HepG2 (cell line): ENCODE data around the gene RTF1.

Experiments
- CREB1 ChIP-seq, 2 experiments: fragments of 450-650 bp in 1 of 2; IDR thresholded peaks; 2 replicates each; pipeline ENCODE4 v1.6.1; 2016 to 2017; ENCODE audit warnings: control low read depth in 1 of 2, mild to moderate bottlenecking in 1 of 2, missing compliant biosample characterization in 1 of 2, missing genetic modification characterization in 1 of 2
- CTCF ChIP-seq: sonication (generic); formaldehyde crosslinking; IDR thresholded peaks from 2 replicates; pipeline ENCODE4 v1.5.0; 2020; ENCODE audit warnings: mild to moderate bottlenecking, missing genetic modification reagents, moderate library complexity
- EP300 ChIP-seq, 3 experiments: sonication (generic) in 1 of 3; formaldehyde crosslinking in 1 of 3; IDR thresholded peaks; 2 replicates each; pipeline versions ENCODE4 v1.5.1 to v1.6.1; 2011 to 2020; ENCODE audit warnings: low read depth in 2 of 3, low read length in 2 of 3, borderline replicate concordance in 1 of 3, improper control_type of control experiment in 1 of 3, mild to moderate bottlenecking in 1 of 3, missing genetic modification reagents in 1 of 3, moderate library complexity in 1 of 3
- EZH2 ChIP-seq: conservative IDR thresholded peaks from 2 replicates; pipeline ENCODE4 v1.6.1; 2012; ENCODE audit warnings: mild to moderate bottlenecking, low read depth, low read length, moderate library complexity
- GMEB1 ChIP-seq: sonication (generic); formaldehyde crosslinking; IDR thresholded peaks from 2 replicates; pipeline ENCODE4 v1.5.1; 2020; ENCODE audit warnings: missing genetic modification reagents, mild to moderate bottlenecking, borderline replicate concordance
- HIVEP1 ChIP-seq: sonication (generic); formaldehyde crosslinking; IDR thresholded peaks from 2 replicates; pipeline ENCODE4 v1.4.0; 2020; ENCODE audit warnings: mild to moderate bottlenecking, missing genetic modification reagents
- MAF1 ChIP-seq: sonication (generic); formaldehyde crosslinking; IDR thresholded peaks from 2 replicates; pipeline ENCODE4 v1.5.0; 2020; ENCODE audit warnings: missing genetic modification reagents, borderline replicate concordance
- SRSF1 ChIP-seq: fragments of 200-400 bp; formaldehyde crosslinking; optimal IDR thresholded peaks from 2 replicates; pipeline ENCODE3; 2017; ENCODE audit warnings: mild to moderate bottlenecking, low read depth, low read length, moderate library complexity
- SRSF4 ChIP-seq: fragments of 200-400 bp; formaldehyde crosslinking; IDR thresholded peaks from one replicate; pipeline ENCODE4 v1.6.1; 2018; ENCODE audit warnings: mild to moderate bottlenecking, low read depth, low read length, moderate library complexity; ENCODE audit not compliant: poor library complexity, severe bottlenecking
- ZC3H13 ChIP-seq: sonication (generic); formaldehyde crosslinking; IDR thresholded peaks from 2 replicates; pipeline ENCODE4 v1.8.1; 2023; ENCODE audit warnings: mild to moderate bottlenecking, missing genetic modification reagents, moderate library complexity
- ZNF281 ChIP-seq: sonication (generic); formaldehyde crosslinking; IDR thresholded peaks from 2 replicates; pipeline ENCODE4 v1.4.0; 2020; ENCODE audit warnings: missing genetic modification reagents, borderline replicate concordance
- ZZZ3 ChIP-seq: sonication (generic); formaldehyde crosslinking; IDR thresholded peaks from 2 replicates; pipeline ENCODE4 v1.4.0; 2020; ENCODE audit warnings: missing genetic modification reagents, mild to moderate bottlenecking, borderline replicate concordance

GRCh38 chr15:41486286-41486685 is 69.4 kb downstream of the RTF1 start:
- TF ChIP-seq MAF1 (CRISPR knock-in tag) (no peak), ZNF281 (CRISPR knock-in tag) (no peak), CREB1 (IDR thresholded peaks at IDR 0.05) (no peak), CREB1 (CRISPR knock-in tag; IDR thresholded peaks at IDR 0.05) (no peak), ZC3H13 (no peak), ZZZ3 (CRISPR knock-in tag) (no peak), CTCF (no peak), HIVEP1 (CRISPR knock-in tag) (no peak), EP300 (IDR thresholded peaks at IDR 0.05; ENCODE audit: low read depth in 2 of 2, low read length in 2 of 2) (no peak), EP300 (CRISPR knock-in tag; IDR thresholded peaks at IDR 0.05; ENCODE audit: borderline replicate concordance) (no peak), GMEB1 (CRISPR knock-in tag) (no peak), SRSF1 (no peak), EZH2 (no peak), SRSF4 (no peak)
